ENCODE data around the gene RHOBTB1. TPM values are rescaled to one million over a fixed set of nuclear protein-coding genes. Genes with fewer than 3 reads are reported as not detected.

Gene RHOBTB1
- total RNA-seq, 1 donor, result 15.8 TPM

DNA sequence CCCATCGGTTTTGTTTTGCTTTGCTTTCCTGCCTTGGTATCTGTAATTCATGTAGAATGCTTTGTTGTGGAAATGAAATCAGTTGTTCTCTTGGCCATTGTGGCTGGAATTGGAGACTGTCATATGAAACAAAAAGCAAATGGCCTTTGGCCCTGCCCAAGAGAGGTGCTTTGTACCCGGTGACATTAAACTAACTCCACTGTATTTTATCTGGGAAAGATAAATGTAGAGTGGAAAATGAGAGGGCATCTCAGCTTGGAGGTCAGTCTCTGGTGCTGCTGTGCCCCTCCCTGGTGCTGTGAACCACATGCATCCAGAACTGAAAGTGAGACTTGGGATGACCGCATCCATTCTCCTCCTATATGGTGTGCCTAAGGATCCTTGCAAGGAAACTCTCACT lies 90.3 kb downstream of the RHOBTB1 start:
- TF ChIP-seq, protein P1, sequence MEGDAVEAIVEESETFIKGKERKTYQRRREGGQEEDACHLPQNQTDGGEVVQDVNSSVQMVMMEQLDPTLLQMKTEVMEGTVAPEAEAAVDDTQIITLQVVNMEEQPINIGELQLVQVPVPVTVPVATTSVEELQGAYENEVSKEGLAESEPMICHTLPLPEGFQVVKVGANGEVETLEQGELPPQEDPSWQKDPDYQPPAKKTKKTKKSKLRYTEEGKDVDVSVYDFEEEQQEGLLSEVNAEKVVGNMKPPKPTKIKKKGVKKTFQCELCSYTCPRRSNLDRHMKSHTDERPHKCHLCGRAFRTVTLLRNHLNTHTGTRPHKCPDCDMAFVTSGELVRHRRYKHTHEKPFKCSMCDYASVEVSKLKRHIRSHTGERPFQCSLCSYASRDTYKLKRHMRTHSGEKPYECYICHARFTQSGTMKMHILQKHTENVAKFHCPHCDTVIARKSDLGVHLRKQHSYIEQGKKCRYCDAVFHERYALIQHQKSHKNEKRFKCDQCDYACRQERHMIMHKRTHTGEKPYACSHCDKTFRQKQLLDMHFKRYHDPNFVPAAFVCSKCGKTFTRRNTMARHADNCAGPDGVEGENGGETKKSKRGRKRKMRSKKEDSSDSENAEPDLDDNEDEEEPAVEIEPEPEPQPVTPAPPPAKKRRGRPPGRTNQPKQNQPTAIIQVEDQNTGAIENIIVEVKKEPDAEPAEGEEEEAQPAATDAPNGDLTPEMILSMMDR (IDR thresholded peaks at IDR 0.05; ENCODE audit: insufficient read depth, low read length), result no peak
- no peak for DNase-seq (ENCODE audit: low read depth)

DNA sequence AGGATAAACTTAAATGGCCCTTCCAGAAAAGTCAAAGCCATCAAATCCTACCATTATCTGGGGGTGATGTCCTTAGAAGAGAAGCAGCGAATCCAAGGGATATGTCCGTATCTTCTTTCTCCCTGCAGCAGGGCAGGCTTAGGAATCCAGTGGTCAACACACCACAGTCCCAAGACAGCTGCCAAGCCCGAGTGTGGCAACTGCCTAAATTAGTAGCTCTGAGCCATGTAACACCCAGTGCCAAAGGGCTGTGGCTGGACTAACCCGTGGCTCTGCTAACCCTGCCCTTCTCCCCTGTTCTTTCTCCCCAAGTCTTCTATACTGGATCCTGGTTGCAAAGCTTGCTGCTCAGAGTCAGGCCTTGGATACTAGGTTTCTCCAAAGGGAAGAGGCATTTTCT lies 90.9 kb downstream of the RHOBTB1 start:
- DNase-seq (ENCODE audit: low read depth), result no peak
- TF ChIP-seq, protein P1 (IDR thresholded peaks at IDR 0.05; ENCODE audit: insufficient read depth, low read length), result no peak

More for the DNA sequence above, 90.3 kb downstream of the RHOBTB1 start:
- no peak overlapping the region for H3K4me3 ChIP-seq (ENCODE audit: low read depth, low read length)

DNA sequence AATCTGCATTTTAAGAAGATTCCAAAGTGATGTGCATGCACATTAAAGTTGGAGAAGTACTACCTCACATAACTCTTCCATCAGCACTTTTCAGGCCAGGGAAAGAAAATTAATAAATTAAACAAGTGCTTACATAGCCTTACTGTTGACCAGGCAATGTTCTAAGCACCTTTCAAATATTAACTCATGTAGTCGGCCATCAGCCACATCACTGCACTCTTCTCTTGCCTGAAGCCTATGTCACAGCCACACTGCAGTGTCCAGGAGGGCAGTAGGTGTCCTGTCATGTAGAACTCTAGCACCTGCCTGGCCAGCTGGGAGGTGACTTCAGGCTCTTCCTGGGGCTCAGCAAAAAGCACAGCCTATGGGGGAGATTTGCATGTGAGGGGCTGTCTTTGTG lies 94.2 kb downstream of the RHOBTB1 start:
- TF ChIP-seq, protein P1 (IDR thresholded peaks at IDR 0.05; ENCODE audit: insufficient read depth, low read length), result no peak
- no peak overlapping the region for H3K4me3 ChIP-seq (ENCODE audit: low read depth, low read length)
- DNase-seq (ENCODE audit: low read depth), result no peak

More for the DNA sequence above, 90.9 kb downstream of the RHOBTB1 start:
- no peak overlapping the region for H3K4me3 ChIP-seq (ENCODE audit: low read depth, low read length)

DNA sequence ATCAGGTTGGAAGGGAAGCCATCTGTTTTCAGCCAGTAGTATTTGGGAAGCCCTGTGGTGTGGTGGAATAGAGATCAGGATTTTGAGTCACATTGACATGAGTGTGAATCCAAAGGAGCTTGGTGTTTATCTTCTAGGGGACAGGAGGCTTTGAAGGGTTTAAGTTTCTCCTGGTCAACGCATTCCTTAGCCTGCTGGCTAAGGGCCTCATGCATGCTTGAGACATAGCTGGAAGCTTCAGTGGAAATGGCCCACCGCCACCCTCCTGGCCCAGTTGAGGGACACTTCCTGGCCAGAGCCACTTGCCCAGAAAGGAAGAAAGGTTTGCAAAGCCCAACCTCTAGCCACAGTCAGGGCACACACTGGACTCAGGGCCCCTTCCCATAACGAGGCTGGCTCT lies 94.8 kb downstream of the RHOBTB1 start:
- TF ChIP-seq, protein P1 (IDR thresholded peaks at IDR 0.05; ENCODE audit: insufficient read depth, low read length), result no peak
- peak; percentile 10 for DNase-seq (ENCODE audit: low read depth)
- no peak overlapping the region for H3K4me3 ChIP-seq (ENCODE audit: low read depth, low read length)

DNA sequence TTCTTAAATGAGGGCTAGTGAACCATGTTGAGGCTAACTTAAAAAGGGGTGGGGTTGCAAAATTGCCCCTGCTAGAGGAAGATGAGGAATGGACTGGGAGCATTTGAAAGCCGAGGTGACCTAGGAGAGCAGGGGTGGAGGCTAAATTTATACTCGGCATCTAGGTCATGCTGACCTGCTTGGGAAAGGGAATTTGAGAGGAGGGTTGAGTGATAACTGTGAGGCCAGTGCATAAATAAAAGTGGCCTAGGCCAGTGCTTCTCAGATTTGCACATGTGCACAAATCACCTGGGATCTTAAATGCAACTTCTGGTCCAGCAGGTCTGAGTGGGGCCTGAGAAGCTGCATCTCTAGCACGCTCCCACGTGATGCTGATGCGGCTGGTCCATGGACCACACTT lies 95.3 kb downstream of the RHOBTB1 start:
- TF ChIP-seq, protein P1 (IDR thresholded peaks at IDR 0.05; ENCODE audit: insufficient read depth, low read length), result no peak
- no peak overlapping the region for H3K4me3 ChIP-seq (ENCODE audit: low read depth, low read length)
- DNase-seq (ENCODE audit: low read depth), result no peak

DNA sequence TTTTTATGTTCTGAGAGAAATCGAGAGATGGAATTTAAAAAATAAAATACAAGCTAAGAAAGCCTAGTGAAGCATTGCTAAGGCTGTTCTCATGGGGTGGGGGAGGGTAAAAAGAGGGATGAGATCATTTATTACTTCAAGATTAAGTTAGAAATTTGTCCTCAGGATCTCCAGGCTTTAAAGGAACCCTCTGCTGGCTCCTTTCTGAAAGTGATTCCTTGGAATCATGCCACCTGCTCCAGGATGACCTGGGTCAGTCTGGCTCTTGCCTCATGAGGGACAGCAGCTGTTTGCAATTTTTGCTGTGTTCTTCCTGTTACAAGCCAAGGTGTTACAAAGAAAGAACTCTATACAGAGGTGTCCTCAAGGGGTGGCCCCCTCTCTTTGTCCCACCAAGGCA lies 95.9 kb downstream of the RHOBTB1 start:
- TF ChIP-seq, protein P1 (IDR thresholded peaks at IDR 0.05; ENCODE audit: insufficient read depth, low read length), result peak; percentile 11
- DNase-seq (ENCODE audit: low read depth), result peak; percentile 55
- no peak overlapping the region for H3K4me3 ChIP-seq (ENCODE audit: low read depth, low read length)

DNA sequence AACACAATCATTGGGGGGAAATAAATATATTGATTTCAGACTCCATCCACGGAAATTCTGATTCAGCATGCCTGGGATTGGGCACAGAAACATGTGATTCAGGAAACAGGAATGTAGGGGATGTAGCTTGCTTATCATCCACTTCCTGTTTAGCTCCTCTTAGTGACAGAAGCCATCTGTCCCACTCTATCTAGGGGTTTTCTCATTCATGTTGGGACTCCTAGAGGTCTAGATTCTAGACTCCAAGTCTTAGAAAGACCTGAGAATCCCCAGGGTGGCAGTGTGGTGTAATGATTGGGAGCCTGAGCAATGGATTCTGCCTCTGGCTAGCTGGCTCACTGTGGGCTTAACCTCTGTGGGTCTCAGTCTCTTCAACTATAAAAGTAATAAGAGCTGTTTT lies 97.8 kb downstream of the RHOBTB1 start:
- TF ChIP-seq, protein P1 (IDR thresholded peaks at IDR 0.05; ENCODE audit: insufficient read depth, low read length), result peak; percentile 17
- H3K4me3 ChIP-seq (ENCODE audit: low read depth, low read length), result no peak overlapping the region
- DNase-seq (ENCODE audit: low read depth), result peak; percentile 56
